GM19025 (cell line): ENCODE measurements around the gene AJM1.

Source experiments
- ATAC-seq: cut with Tn5 transposase; IDR thresholded peaks from one replicate; pipeline ENCODE4 v1.9.1; 2021; ENCODE audit warnings: mild to moderate bottlenecking, low read depth, moderate library complexity; ENCODE audit not compliant: unreplicated experiment

AJM1 gene

DNA sequence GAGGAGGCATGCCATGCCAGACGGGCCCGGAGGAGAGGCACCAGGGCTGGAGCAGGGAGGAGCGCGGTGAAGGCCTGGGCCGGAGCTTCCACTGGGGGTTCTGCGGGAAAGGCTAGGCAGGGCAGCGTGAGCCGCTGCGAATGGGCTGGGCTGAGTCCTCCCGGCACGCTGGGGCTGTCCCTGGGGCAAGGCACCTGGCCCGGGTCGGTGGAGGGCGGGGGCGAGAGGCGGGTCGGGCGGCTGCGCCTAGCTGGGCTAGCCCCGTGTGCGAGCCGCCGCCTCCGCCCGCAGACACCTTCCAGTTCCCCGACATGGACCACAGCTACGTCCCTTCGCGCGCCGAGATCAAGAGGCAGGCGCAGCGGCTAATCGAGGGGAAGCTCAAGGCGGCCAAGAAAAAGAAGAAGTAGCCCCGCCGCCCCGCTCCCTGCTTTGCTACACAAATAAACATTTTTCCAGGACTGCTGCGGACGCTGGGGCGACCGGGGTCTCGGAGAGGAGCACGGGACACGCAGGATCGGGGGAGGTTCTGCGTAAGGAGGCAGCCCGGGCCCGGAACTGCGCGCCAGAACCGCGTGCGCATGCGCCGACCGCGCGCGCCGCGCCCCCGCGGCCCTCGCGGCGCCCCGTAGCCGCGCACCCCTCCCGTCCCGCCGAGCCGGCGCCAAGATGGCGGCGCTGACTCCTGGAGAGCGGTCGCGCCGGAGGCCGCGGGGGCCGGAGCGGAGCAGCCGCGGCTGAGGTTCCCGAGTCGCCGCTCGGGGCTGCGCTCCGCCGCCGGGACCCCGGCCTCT lies 34.8 kb upstream of the AJM1 start, which contains the start of gene RABL6:
TSS of gene RABL6 (plus strand) at position 668 of the 794 bp plus-strand sequence. CDS start 249 bp downstream, outside the sequence.
- peak; percentile 74 for ATAC-seq

DNA sequence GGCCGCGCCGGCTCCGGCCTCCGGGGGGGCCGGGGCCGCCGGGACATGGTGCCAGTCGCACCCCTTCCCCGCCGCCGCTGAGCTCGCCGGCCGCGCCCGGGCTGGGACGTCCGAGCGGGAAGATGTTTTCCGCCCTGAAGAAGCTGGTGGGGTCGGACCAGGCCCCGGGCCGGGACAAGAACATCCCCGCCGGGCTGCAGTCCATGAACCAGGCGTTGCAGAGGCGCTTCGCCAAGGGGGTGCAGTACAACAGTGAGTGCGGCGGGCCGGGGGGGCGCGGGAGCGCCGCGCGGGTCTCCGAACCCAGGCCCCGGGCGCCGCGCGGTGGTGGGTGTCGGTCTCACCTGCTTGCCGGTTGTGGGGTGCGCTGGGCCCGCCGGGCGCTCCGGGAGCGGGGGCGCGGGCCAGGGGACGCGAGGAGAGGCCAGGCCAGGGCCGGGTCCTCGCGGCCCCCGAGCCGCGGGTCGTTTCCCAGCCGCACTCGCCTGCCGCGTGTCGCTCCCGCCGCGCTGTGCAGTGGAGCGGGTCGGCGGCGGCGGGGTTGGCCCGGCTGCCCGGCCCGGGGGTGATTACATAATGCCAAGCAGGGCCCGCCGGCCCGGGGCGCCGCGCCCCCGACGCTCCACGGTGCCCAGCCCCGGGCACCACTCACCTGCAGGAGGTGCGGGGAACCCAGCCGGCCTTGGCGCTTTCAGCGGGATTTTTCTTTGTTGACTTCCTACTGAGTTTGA lies 34.0 kb upstream of the AJM1 start:
- ATAC-seq: peak; percentile 26

DNA sequence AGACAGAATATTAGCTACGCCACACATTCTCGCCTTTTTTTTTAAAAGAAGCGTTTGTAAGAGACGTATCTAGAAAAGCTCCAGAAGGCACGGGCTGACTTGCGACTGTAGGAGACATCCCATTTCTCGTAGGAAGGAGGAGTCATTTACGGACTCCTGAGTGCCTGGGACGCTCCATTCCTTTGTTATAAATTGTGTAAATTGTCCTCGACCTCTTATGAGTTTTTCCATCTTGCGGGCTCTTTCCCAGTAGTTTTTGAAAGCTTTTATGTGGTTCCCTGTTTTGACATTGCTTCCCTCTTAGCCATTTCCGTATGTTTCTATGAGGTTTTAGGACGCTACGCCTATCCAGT lies 33.5 kb upstream of the AJM1 start:
- ATAC-seq: no peak

DNA sequence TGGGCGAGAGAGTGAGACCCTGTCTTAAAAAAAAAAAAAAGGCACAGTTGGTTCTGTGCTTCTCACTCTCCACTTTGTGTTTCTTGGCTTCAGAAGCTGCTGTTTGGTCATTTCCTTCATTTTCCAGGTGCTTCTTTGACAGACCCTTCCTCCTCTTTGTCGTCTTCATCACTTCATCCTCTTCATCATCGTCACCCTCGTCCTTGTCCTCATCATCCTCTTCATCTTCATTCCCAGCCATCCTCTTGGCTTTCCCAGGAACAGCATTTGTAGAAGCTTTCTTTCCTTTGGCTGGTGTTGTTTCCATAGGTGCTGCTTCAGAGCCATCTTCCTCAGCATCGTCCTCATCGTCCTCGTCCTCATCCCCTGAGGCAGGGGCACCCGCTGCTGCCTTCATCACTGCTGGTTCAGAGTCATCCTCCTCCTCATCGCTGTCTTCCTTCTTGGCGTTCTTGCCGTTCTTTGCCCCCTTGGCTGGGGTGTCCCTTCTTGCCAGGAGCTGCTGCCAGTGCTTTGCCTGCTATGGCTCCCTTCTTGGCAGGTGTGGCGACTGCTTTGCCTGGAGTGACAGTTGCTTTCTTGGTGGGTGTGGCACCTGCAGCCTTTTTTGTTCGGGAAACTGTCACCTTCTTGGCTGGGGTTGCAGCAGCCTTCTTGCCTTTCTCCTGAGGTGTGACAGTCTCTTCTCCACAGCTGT lies 27.4 kb upstream of the AJM1 start:
- ATAC-seq: no peak

DNA sequence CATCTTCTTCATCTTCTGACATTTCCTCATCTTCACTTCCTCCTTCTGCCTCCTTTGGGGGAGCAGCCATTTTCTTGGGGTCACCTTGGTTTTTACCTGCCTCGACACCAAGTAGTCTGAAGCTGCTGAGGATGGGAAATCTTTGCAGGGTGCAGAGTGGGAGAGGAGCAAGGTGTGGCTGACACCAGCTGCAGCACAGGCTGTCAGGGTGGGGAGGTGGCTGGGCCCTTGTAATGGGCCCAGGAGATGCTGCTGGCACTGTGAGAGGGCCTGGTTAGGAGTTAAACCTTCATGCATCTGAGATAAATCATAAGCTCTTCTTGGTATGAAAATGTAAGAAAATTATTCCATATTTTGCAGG lies 26.9 kb upstream of the AJM1 start:
- ATAC-seq: no peak

DNA sequence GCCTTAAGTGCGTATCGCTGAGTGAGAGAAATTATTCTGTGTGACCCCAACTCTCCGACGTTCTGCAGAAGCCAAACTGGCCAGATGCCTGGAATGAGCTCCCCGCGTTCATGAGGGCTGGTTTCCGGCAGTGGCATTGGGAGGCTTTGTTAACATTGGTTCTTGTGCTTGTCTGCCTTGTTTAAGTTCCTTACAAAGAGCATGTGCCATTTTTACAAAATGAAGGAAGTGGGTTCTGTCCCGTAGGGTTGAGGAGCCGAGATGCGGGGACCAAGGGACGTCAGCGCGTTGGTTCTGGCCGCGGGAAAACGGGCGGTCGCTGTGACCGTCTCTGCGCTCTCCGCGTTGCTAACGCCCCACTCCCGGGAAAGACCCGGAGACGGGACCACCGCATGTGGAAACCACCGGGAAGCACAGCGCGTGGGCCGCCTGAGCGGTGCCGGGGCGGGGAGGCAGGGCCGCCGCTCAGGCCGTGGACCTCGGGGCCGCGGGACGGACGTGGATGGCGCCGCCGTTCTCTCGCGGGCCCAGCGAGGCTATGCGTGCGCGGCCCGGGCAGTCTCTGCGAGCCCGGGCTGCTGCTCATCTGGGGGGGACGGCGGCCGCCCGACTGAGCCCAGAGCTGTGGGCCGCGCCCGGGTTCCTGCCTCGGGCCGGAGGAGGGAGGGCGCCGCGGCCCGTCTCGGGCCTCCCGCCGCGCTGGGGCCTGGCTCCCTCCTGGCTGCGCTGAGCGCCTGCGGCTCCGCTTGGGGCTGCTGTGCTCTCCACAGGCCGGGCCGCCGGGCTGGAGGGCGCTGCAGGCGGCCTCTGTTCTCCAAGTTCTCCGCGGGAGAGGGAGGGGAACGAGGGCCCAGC lies 21.1 kb upstream of the AJM1 start:
- ATAC-seq: no peak

DNA sequence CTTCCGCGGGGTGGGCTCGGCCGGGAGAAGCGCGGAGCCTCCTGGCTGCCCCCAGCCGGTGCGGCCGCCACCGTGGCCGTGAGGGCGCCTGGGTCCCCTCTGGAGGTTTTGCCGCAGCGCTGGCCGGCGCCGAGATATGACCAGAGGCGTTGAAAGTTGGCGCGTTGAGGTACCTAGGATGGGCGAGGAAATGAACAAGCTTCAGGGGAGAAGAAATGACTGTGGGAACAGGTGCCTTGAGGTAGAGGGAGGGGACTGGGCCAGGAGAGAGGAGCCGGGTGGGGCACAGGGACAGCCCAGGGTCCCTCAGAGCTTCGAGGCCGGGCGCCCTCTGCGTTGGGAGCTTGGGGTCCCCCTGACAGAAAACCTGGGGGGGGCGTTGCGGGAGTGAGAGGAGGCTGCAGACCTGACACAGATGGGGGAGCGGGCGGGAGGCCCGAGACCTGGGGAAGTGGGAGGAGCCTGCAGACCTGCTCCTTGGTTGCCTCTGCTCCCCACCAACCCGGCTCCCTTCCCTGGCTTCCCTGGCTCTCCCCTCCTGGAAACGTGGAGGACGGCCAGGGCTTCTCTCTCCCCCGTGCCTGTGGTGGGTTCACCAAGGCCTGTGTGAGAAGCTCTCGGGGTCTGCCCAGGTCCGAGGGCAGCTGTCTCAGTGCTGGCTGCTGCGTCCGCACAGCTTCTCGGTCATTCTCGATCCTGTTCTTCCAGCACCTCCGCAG lies 20.3 kb upstream of the AJM1 start:
- ATAC-seq: no peak

DNA sequence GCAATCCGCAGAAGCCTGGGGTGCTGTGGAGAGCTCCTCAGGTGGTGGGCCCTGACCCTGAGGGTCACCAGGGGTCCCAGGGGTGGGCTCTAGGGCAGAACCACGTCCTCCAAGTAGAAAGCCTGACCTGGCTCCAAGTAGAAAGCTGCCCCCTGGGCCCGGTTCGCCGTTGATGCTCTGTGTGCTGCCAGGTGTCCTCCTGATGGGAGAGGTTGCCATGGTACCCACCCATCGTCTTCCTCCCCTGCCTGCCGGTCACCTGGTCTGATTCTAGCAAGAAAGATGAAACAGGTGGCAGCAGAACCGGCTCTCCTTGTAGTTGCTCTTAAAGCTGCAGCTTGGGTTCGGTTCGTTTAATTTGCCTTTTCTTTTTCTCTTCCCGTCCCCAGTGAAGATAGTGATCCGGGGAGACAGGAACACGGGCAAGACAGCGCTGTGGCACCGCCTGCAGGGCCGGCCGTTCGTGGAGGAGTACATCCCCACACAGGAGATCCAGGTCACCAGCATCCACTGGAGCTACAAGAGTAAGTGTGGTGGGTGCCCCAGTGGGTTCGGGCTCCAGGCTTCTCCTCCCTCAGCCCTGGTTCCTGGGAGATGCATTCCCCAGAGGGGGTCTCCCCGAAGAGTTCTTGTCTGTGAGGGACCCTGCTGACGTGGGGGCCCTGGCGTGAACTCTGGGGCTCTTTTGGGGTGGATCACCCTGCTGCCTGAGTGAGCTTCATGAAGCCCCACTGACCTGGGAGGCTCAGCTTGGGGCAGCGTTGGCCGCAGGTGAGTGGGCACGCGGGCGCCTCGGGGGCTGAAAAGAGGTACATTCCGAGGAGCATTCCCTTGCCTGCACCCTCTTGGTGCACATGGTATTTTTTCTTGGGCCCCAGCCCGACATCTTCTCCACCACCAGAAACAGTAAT lies 18.9 kb upstream of the AJM1 start:
- no peak for ATAC-seq

DNA sequence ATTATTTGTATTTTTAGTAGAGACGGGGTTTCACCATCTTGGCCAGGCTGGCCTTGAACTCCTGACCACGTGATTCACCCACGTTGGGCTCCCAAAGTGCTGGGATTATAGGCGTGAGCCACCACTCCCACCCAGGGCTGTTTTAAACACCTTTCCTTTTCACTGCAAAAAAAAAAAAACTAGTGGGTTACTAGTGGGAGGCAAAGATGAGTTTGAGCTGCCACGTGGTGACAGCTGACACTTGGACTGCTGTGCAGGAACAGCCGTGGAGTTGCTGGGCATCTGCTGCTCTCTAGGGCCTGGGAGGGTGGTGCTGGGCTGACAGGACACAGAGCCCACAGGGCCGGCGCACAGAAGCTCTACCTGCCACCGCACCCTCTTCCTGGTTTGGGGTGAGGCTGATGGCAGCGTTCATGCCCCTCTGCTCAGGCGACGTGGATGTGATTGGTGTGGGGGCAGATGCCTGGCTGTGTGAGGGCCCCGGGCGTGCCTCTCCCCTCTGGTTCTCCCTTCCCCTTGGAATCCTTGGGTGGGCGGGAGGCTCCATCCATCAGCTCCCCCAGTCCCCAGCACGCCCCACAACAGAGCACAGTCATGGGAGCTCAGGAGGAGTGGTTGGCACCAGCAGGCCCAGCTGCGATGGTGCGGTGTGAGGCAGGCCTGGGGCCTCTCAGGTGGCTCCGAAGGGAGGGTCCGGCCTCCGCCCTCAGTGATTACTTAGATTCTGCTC lies 17.6 kb upstream of the AJM1 start:
- ATAC-seq: no peak

DNA sequence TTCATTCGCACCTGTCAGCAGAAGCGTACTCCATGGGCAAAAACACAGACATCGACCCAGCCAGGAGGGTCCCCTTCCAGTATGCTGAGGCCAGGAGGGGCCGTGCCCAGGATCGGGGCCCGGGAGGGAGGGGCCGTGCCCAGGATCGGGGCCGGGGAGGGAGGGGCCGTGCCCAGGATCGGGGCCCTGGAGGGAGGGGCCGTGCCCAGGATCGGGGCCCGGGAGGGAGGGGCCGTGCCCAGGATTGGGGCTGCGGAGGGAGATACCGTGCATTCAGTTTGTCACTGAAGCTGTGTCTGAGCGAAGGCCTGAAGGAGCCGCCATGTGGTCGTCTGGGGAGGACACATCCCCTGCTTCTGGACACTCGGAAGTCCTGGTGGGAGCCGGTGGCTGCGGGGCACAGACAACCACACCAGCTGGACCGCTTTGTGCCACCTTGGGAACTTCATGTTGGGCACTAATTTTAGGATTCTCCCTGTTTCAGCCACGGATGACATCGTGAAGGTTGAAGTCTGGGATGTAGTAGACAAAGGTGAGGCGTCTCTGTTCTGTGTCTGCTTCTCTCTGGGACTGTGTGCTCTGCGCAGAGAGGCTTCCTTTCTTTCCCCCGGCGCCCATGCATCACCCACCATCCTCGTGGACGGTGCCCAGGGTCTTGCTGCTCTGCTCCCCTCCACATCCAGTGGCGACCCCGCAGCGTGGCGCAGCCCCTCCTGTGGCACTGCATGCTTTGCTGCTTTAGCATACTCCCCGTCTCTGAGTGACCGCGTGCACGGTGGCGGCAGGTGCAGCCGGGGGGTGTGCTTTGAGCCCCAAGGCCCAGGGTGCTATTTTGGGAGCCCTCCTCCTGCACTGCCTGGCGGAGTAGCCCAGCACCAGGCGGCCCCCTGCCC lies 16.7 kb upstream of the AJM1 start:
- no peak for ATAC-seq

DNA sequence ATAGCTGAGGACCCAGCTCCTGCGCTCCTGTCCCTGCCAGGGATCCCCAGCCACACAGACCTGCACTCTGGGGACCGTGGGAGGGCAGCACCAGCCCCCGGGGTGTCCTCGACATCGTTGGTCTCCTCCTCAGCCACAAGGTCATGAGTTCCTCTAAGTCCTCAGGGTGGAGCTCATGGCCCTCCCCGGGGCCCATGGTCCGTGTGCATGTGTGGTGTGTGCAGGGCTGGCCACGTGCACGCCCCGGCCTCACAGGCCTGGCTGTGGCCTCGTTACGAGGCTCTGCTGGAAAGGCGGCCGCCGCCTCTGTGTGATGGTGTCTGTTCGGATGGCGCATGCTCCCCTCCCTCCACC lies 16.1 kb upstream of the AJM1 start:
- no peak for ATAC-seq

DNA sequence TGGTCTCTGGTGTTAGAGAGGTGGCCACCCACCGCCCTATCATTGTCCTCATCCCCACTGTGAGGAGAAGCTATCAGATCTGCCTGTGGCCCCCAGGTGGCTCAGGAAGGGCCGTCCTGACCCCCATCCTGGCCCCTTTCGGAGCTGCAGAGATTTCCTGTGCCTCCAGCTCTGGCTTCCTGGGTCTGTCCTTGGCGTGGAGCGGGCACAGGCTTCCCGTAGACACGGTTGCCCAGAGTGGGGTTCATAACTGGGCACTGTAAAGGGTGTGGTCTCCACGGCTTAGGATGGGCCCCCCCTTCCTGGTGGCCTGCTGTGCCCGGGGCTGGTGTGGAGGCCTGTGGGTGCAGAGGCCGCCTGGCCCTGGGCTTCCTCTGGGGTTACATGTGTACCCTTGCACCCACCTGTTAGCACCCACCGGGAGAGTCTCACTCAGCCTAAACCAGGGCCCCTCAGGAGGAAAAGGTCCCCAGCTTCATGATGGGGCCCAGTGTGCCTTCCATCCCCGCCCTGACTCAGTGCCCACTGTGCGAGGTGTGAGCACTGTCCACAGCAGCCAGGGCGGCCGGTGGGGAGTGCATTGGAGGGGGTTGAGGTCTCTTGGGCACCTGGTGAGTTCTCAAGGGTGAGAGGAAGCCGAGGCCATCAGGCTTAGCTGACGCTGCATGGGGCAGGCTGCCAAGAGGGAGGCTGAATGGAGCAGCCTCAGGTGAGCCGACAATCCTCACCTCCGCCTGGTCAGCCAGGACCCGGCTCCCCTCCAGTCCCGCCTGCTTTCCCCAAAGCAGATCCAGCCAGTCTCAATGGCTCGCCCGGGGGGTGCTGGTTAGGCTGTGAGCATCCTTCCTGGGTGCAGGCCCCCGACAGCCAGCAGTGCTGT lies 15.3 kb upstream of the AJM1 start:
- ATAC-seq: no peak

DNA sequence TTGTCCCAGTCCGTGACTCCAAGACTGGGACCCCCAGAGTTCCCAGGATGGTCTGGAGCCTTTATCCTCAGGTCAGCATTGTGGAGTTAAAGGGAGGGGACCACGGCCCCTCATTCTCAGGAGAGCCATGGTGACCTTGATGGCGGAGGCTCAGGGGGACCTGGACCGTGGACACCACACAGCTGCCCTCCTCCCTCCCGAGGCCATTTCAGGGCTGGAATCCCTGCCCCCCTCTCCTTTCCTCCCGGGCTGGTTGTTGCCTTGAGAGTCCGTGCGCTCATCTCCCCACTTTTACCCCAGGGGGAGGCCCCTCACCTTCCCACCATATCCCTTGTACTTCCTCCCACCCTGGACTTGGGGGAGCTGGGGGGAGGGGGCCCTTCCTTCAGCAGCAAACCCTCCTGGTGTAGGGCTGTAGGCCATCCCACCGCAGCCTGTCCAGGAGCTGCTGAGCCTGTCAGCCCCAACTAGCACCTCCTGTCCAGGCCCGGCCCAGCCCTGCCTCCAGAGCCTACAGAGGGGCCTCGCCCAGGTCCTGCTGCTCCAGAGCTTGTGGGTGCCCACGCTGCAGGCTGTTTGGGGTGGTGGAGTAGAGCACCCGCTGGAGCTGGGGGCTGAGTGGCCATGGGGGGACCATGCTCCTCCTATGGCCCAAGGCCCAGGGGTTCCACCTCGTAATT lies 14.3 kb upstream of the AJM1 start:
- ATAC-seq: no peak

DNA sequence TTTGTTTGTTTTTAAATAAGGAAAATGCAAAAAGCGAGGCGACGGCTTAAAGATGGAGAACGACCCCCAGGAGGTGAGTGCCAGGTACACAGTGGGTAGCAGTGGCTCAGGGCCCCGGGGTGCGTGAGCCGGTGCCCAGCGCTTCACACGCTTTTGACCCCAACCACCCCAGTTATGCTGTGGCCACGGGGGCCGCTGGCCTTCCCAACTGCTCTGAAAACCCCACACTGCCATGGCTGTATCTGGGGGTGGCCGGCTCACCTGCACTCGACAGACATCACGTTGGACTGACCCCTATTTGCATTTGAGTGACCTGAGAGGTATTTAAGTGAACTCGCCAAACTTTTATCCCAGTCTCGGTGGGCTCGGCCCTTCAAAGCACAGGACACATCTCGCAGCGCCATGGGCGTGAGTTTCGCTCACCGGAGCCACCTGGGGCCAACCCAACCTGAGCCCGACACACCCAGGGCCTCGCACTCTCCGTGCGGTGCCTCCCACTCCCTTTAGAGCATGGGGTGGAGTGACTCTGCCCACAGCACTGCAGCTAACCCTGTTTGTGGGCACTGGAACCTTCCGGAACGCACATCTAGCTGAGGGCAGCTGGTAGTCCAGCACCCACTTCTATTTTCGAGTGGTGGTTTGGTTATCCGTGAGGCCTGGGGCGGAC lies 13.7 kb upstream of the AJM1 start:
- no peak for ATAC-seq

DNA sequence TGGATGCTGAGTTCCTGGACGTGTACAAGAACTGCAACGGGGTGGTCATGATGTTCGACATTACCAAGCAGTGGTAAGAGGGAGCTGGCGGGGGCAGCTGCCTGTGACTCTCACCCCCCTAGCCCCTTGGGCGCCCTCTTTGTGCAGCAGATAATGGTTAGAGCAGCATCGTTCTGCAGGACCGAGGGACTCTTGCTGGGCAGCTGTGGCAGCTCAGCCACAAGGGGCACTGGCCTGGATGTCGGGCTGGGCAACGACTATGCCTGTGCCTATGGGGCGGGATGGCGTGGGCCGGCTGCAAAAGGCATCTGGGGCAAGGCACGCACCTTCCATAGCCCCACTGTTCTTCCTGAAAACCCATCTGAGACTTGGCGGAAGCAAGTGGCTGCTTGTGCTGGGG lies 12.9 kb upstream of the AJM1 start:
- no peak for ATAC-seq
